HG02798 (cell line): ENCODE results near the gene METAP2.

ENCODE experiments used
- ATAC-seq: cut with Tn5 transposase; IDR thresholded peaks from one replicate; pipeline ENCODE4 v1.9.1; 2021; ENCODE audit warnings: mild to moderate bottlenecking; ENCODE audit not compliant: unreplicated experiment, poor library complexity

Gene METAP2

DNA sequence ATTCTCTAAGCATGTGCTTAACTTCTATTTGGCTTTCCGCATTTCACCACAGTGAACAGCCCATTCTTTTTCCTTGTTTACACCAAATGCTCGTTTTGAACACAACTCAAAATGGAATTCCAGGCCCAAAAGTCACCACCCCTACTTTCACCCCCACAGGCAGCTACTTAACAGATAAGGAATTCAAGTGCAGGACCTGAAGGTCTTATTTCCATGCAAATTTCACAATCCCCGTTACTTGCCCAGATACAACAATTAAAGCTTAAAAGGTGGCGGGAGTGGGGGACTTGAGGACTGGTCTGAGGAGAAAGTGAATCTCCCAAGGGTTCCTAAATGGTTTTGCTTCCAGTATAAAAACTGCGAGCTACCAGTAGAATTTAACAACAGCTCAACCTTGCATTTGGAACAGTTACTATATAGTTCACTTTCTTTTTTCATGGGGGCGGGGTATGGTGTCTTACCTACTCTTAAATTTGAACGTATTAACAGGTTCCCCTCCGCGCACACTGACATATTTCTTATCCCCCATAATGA lies 73.6 kb downstream of the METAP2 start:
- ATAC-seq: no peak

DNA sequence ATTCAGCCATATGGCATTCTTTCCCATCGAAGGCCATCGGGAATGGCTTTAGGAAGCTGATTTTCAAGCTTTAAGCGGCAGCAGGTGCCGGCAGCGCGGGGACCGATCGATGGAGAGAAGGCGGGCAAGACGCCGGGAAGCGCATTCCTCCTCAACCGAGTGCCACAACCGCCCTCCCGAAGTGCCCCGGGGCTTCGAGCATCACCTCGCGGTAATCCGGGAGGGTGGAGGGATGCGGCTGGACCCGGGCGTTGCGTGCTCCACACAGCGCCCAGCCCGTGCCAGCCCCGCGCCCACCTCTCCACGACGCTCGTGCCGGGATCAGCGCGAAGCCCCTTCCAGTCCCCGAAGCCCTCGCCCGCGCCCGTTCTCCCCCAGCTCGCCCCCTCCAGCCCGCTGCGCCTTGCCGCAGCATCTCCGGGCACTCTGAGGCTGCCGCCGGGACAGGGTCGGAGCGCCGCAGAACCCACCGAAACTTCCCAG lies 74.1 kb downstream of the METAP2 start:
- ATAC-seq: no peak

DNA sequence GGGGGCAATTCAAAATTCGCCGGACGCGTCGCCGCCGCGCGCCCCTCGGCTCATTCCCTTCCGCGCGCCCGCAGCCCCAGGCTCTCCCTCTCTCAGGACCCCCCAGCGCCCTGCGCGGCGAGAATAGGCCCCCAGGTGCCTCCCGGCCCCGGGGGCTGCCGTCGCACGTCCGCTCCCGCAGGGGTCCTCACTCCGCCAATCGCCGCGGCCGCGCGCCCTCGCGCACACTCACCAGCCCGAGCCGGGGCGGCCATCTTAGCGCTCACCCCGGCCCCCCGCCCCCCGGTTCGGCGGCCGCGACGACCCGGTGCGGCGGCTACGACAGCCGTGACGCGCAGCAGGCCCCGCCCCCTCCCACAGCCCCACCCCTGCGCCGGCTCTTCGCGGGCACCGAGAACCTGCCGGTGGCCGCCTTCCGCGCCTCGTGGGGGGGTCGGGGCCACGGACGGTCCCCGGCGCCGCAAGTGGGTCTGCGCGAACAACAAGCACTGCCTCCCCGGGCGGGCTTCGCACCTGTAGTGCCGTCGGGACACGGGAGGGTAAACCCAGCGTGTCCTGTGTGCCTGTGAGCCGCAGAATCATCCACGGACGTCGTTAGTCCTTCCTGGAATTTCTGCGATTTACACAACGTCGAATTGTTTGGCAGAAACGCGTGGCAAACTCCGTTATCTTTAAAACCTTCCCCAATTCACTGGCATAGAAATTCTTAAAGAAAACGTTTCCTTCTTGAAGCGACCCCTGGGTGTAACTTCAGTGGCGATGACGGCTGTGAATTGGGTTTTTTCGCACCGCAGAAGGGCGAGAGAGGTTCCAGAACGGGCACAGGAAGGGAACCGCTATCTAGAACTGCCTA lies 74.8 kb downstream of the METAP2 start:
- no peak for ATAC-seq

DNA sequence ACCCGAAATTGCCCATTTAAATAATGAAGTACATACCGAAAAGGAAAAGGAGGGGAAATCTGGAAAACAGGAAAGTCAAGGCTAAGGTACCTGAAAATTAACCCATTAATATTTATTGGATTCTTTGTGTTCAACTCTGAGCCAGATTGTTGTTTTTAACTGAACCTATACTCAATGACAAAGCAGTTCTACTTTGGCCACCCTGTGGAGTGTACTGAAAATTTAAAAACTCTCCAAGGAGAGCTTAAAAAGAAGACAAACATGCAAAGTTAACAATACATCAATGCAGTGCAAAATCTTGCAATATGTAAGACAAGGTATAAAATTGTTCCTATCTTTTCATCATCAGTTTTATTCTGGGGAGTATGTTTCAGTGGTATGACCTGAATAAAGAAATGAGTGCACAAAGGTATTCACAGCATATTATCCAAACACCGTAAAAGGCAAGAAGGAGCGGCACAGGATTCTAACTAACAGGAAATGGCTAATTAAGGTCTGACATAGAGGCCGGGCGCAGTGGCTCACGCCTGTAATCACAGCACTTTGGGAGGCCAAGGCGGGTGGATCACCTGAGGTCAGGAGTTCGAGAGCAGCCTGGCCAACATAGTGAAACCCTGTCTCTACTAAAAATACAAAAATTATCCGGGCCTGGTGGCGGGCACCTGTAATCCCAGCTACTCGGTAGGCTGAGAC lies 75.6 kb downstream of the METAP2 start:
- ATAC-seq: no peak

DNA sequence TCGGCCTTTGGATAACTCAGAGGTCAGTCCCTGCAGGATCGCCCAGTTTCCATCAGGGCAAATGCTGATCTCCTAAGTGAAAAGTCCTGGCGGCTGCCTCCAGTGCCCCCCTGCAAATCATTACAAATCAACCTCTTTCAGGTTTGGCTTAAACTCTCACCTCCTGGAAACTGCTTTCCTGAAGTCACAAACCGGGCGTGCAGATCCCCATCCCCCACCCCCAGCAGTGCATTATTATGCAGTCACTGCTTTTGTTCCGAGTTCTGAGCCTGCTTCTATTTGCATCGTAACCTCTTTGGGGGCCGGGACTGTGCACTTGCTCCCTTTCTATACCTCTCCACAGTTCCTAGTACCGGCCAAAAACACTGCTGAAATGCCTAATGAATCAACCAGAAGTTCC lies 77.4 kb downstream of the METAP2 start, which contains the start of gene USP44:
Gene USP44, minus strand, starts transcription at position 172 of the 400 bp plus-strand sequence. CDS start 17,220 bp downstream, outside the sequence.
- ATAC-seq: no peak

DNA sequence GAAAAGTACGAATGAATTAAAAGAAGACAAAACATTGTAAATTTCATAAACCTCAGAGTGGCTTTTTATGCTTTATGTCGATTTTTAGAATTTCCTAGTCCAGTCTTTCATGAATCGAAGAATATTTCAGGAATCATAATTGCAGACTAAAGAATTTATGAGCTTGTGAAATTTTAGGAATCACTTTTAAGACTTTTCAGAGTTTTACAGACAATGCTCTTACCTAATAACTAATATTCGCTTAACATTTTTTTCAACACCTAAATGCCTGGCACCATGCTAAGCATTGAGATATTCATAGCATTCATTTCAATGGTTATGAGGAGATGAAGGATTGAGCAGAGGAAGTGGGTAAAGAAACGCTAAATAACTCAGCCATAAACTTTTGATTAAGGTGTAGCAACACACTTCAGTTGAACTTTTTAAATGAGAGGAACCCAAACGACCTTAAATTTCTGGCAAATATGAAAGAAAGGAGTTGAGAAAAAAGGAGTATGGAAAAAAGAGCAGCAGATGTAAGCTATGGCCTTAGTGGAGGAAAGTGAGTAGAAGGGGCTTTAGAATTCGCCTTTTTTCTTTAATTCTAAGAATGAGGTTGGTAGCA lies 78.1 kb downstream of the METAP2 start:
- ATAC-seq: no peak

DNA sequence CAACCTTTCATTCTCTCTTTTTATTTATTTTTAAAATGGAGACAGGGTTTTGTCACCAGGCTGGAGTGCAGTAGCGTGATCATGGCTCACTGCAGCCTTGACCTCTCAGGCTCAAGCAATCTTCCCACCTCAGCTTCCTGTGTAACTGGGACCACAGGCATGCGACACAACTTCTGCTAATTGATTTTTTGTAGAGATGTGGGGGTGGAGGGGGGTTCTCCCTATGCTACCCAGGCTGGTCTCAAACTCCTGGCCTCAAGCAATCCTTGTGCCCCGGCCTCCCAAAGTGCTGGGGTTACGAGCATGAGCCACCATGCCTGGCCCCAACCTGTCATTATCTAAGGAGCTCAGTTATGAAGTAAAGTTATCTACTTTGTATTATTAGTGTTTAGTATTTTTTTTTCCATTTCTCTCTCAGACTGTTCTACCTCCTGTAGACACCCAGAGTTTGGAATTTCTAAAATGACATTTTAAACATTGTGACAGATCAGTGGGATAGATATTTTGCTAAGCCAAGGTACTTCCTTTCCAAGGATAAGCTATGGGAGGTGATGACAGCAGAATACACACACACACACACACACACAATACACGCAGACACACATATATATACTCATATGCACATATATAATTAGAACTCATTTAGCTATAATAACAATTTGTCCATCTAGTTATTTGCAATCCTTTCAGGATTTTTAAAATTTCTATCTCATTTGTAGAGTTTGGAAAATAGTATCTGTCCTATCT lies 79.4 kb downstream of the METAP2 start:
- ATAC-seq: no peak

DNA sequence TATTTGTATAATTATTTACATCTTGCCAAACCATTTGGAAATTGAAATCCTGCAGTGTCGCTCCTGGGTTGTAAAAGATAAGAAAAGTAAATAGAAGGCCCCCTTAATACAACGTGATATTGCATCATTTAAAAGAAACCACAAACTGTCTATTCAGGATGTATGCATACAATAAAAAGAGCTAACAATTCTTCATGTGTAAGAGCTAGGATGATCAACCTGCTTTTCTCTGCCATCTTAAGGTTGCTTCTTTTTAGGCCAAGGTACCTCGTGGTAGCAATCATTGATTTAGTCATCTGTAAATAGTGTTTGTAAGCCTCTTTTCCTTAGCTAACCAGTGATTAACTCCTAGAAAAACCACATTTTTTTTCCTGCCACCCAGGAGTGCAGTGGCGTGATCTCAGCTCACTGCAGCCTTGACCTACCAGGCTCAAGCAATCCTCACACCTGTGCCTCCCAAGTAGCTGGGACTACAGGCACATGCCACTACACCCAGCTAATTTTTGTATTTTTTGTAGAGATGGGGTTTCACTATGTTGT lies 80.7 kb downstream of the METAP2 start:
- ATAC-seq: no peak

DNA sequence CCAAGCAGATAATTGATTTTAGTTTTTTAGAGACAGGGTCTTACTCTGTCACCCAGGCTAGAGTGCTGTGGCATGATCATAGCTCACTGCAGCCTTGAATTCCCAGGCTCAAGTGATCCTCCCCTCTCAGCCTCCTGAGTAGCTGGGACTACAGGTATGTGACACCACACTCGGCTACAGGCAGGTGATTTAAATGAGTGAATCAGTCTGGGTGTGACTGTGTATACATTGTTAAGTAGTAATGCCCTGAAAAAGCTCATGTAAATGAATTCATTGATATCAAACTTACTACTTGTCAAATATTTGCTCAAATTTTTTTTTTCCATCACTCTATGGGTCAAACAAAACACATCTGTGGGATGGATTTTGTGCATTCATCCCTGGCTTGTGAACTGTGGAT lies 83.7 kb downstream of the METAP2 start:
- no peak for ATAC-seq
